Measurements from ENCODE around the gene TXNDC17.

TXNDC17 gene

GRCh38 chr17:6632530-6632929, 8.3 kb upstream of the TXNDC17 start:
- H3K4me3 ChIP-seq (ENCODE audit: insufficient read depth, low read length, poor library complexity, severe bottlenecking): no peak overlapping the region
- H3K9me3 ChIP-seq (ENCODE audit: insufficient read depth, low read length): no peaks in the 10 kb centered on the region
- H3K36me3 ChIP-seq (ENCODE audit: low read length): peaks cover 14% of the 10 kb centered on the region
- H3K79me2 ChIP-seq (ENCODE audit: insufficient read depth, low read length): no peaks in the 10 kb centered on the region
- H3K9ac ChIP-seq (ENCODE audit: low read length): no peak overlapping the region
- H4K20me1 ChIP-seq (ENCODE audit: low read depth, low read length): no peaks in the 10 kb centered on the region
- no peak overlapping the region for H3K4me2 ChIP-seq (ENCODE audit: low read depth, low read length, poor library complexity, severe bottlenecking)
- no peak for TF ChIP-seq EZH2phosphoT487 (conservative IDR thresholded peaks at IDR 0.05; ENCODE audit: low read length)
- no peak for TF ChIP-seq CTCF (IDR thresholded peaks at IDR 0.05; ENCODE audit: insufficient read depth, low read length, poor library complexity, severe bottlenecking)
- H2AFZ ChIP-seq (ENCODE audit: low read depth, low read length, severe bottlenecking): no peak overlapping the region
- no peak overlapping the region for H3K27ac ChIP-seq (ENCODE audit: low read depth, low read length)
- no peaks in the 10 kb centered on the region for H3K27me3 ChIP-seq (ENCODE audit: low read length)
- no peaks in the 10 kb centered on the region for H3F3A ChIP-seq (ENCODE audit: insufficient read depth)
- H3K9me2 ChIP-seq (replicated peaks; ENCODE audit: insufficient read depth, low read length): no peaks in the 10 kb centered on the region

GRCh38 chr17:6633263-6633662, 7.6 kb upstream of the TXNDC17 start:
- Histone ChIP-seq H4K20me1 (ENCODE audit: low read depth, low read length) (no peaks in the 10 kb centered on the region), H2AFZ (ENCODE audit: low read depth, low read length, severe bottlenecking) (no peak overlapping the region), H3K27me3 (ENCODE audit: low read length) (no peaks in the 10 kb centered on the region), H3K79me2 (ENCODE audit: insufficient read depth, low read length) (no peaks in the 10 kb centered on the region), H3F3A (ENCODE audit: insufficient read depth) (no peaks in the 10 kb centered on the region), H3K4me2 (ENCODE audit: low read depth, low read length, poor library complexity, severe bottlenecking) (no peak overlapping the region), H3K4me3 (ENCODE audit: insufficient read depth, low read length, poor library complexity, severe bottlenecking) (no peak overlapping the region), H3K27ac (ENCODE audit: low read depth, low read length) (no peak overlapping the region), H3K9ac (ENCODE audit: low read length) (no peak overlapping the region), H3K9me2 (replicated peaks; ENCODE audit: insufficient read depth, low read length) (no peaks in the 10 kb centered on the region), H3K9me3 (ENCODE audit: insufficient read depth, low read length) (no peaks in the 10 kb centered on the region), H3K36me3 (ENCODE audit: low read length) (peaks cover 14% of the 10 kb centered on the region)
- TF ChIP-seq EZH2phosphoT487 (conservative IDR thresholded peaks at IDR 0.05; ENCODE audit: low read length): no peak
- no peak for TF ChIP-seq CTCF (IDR thresholded peaks at IDR 0.05; ENCODE audit: insufficient read depth, low read length, poor library complexity, severe bottlenecking)

GRCh38 chr17:6636105-6636504, 4.8 kb upstream of the TXNDC17 start:
- Histone ChIP-seq H3K27me3 (ENCODE audit: low read length) (no peaks in the 10 kb centered on the region), H3F3A (ENCODE audit: insufficient read depth) (no peaks in the 10 kb centered on the region), H3K4me3 (ENCODE audit: insufficient read depth, low read length, poor library complexity, severe bottlenecking) (no peak overlapping the region), H3K79me2 (ENCODE audit: insufficient read depth, low read length) (peaks cover 2% of the 10 kb centered on the region; the same call in 1 of the 2 replicates), H3K9me3 (ENCODE audit: insufficient read depth, low read length) (no peaks in the 10 kb centered on the region), H4K20me1 (ENCODE audit: low read depth, low read length) (no peaks in the 10 kb centered on the region), H3K36me3 (ENCODE audit: low read length) (peaks cover 14% of the 10 kb centered on the region), H3K9me2 (replicated peaks; ENCODE audit: insufficient read depth, low read length) (no peaks in the 10 kb centered on the region), H3K4me2 (ENCODE audit: low read depth, low read length, poor library complexity, severe bottlenecking) (no peak overlapping the region), H3K27ac (ENCODE audit: low read depth, low read length) (no peak overlapping the region), H2AFZ (ENCODE audit: low read depth, low read length, severe bottlenecking) (no peak overlapping the region), H3K9ac (ENCODE audit: low read length) (no peak overlapping the region)
- no peak for TF ChIP-seq EZH2phosphoT487 (conservative IDR thresholded peaks at IDR 0.05; ENCODE audit: low read length)
- TF ChIP-seq CTCF (IDR thresholded peaks at IDR 0.05; ENCODE audit: insufficient read depth, low read length, poor library complexity, severe bottlenecking): no peak

All from SU-DHL-6 (cell line).